ENCODE measurements around the gene WNK2. TPM values are rescaled to one million over a fixed set of nuclear protein-coding genes. Genes with fewer than 3 reads are reported as not detected.
"Not testable (repeated sequence)": the region's sequence is repeated elsewhere in the genome, so short reads cannot be mapped to it uniquely, and the experiment has no call there.

Gene WNK2
- total RNA-seq, 1 donor from 2014 or later: 336 TPM

DNA sequence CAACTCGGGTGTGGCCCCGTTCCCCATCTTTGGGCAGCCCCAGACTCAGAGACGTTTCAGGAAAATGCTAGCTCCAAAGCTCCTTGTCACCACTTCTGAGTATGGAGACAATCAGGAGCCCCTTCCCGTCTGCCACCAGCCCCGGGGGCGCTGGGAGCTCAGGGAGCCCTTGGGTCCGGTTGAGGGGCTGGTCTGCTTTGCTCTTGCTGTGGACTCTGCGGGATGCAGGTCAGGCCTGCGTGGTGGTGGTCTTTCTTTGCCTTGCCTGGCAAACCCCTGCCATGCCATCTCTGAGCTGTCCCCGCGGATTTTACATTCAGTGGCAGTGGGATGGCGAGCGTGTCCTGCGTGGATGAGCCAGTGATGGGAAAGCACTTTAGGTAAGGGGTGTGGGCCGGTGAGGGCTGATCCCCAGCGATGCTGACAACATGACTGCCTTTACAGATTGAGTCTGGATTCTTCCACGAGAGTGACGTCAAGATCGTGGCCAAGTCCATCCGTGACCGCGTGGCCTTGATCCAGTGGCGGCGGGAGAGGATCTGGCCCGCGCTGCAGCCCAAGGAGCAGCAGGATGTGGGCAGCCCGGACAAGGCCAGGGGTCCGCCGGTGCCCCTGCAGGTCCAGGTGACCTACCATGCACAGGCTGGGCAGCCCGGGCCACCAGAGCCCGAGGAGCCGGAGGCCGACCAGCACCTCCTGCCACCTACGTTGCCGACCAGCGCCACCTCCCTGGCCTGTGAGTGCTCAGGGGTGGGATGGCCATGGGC, 63.3 kb downstream of the WNK2 start:
- DNase-seq: no peak
- H3K27ac Mint-ChIP-seq (ENCODE audit: unreplicated experiment): peak overlapping the region; percentile 52
- peaks cover 7% of the 10 kb centered on the region for H3K27me3 Mint-ChIP-seq (ENCODE audit: unreplicated experiment)
- H3K9me3 Mint-ChIP-seq (ENCODE audit: unreplicated experiment): peaks cover 22% of the 10 kb centered on the region
- H3K4me3 Mint-ChIP-seq (ENCODE audit: unreplicated experiment): no peak overlapping the region
- H3K36me3 Mint-ChIP-seq (ENCODE audit: unreplicated experiment): no peaks in the 10 kb centered on the region
- peaks cover 55% of the 10 kb centered on the region for H3K4me1 Mint-ChIP-seq (ENCODE audit: low read depth, unreplicated experiment)
- TF ChIP-seq CTCF (IDR thresholded peaks at IDR 0.05; ENCODE audit: partially characterized antibody, unreplicated experiment): no peak

- H3K27ac Mint-ChIP-seq (ENCODE audit: unreplicated experiment): no peak overlapping the region
- H3K9me3 Mint-ChIP-seq (ENCODE audit: unreplicated experiment): peaks cover 19% of the 10 kb centered on the region
- TF ChIP-seq CTCF (IDR thresholded peaks at IDR 0.05; ENCODE audit: partially characterized antibody, unreplicated experiment): no peak
- H3K36me3 Mint-ChIP-seq (ENCODE audit: unreplicated experiment): no peaks in the 10 kb centered on the region
- DNase-seq: no peak
- peaks cover 51% of the 10 kb centered on the region for H3K4me1 Mint-ChIP-seq (ENCODE audit: low read depth, unreplicated experiment)
- H3K27me3 Mint-ChIP-seq (ENCODE audit: unreplicated experiment): peaks cover 5% of the 10 kb centered on the region
- H3K4me3 Mint-ChIP-seq (ENCODE audit: unreplicated experiment): no peak overlapping the region
These were observed 64.0 kb downstream of the WNK2 start for GRCh38 chr9:93247892-93248291.

- no peak for TF ChIP-seq CTCF (IDR thresholded peaks at IDR 0.05; ENCODE audit: partially characterized antibody, unreplicated experiment)
- no peak for DNase-seq
- Mint-ChIP-seq H3K27ac (ENCODE audit: unreplicated experiment) (peak overlapping the region; percentile 67), H3K9me3 (ENCODE audit: unreplicated experiment) (peaks cover 19% of the 10 kb centered on the region), H3K4me3 (ENCODE audit: unreplicated experiment) (peak overlapping the region; percentile 42), H3K4me1 (ENCODE audit: low read depth, unreplicated experiment) (peaks cover 46% of the 10 kb centered on the region), H3K36me3 (ENCODE audit: unreplicated experiment) (no peaks in the 10 kb centered on the region), H3K27me3 (ENCODE audit: unreplicated experiment) (peaks cover 2% of the 10 kb centered on the region)
These were observed 64.6 kb downstream of the WNK2 start for GRCh38 chr9:93248386-93249040.

DNA sequence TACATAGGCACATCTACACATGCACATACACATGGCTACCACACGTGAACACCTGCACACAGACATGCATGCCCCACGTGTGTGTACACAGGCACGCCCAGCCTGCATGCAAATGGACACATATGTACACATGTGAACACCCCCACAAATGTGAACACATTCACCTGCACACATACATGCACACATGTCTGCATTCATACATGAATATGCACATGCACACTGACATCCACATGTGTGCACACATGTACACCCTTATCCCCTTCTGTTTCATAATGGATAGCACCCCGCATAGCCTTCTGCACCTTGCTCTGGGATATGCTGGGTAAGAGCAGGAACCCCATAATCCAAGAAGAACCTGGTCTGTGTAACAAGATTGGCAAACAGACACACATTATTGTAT, 66.2 kb downstream of the WNK2 start:
- H3K27ac Mint-ChIP-seq (ENCODE audit: unreplicated experiment): peak overlapping the region; percentile 63
- peak; percentile 2 for DNase-seq
- no peaks in the 10 kb centered on the region for H3K36me3 Mint-ChIP-seq (ENCODE audit: unreplicated experiment)
- H3K9me3 Mint-ChIP-seq (ENCODE audit: unreplicated experiment): peaks cover 16% of the 10 kb centered on the region
- H3K4me1 Mint-ChIP-seq (ENCODE audit: low read depth, unreplicated experiment): peaks cover 36% of the 10 kb centered on the region
- H3K27me3 Mint-ChIP-seq (ENCODE audit: unreplicated experiment): peaks cover 3% of the 10 kb centered on the region
- no peak overlapping the region for H3K4me3 Mint-ChIP-seq (ENCODE audit: unreplicated experiment)
- TF ChIP-seq CTCF (IDR thresholded peaks at IDR 0.05; ENCODE audit: partially characterized antibody, unreplicated experiment): no peak

- DNase-seq; H3K4me3 Mint-ChIP-seq (ENCODE audit: unreplicated experiment); H3K27ac Mint-ChIP-seq (ENCODE audit: unreplicated experiment); H3K36me3 Mint-ChIP-seq (ENCODE audit: unreplicated experiment); H3K27me3 Mint-ChIP-seq (ENCODE audit: unreplicated experiment): not testable (repeated sequence)
- Mint-ChIP-seq H3K4me1 (ENCODE audit: low read depth, unreplicated experiment) (peaks cover 30% of the 10 kb centered on the region), H3K9me3 (ENCODE audit: unreplicated experiment) (peaks cover 17% of the 10 kb centered on the region)
These were observed 67.4 kb downstream of the WNK2 start for GRCh38 chr9:93251309-93251708.
